ENCODE data around the gene SIGLEC14. TPM values are rescaled to one million over a fixed set of nuclear protein-coding genes. Genes with fewer than 3 reads are reported as not detected.
"Not testable (repeated sequence)": the region's sequence is repeated elsewhere in the genome, so short reads cannot be mapped to it uniquely, and the experiment has no call there.

The SIGLEC14 gene
- total RNA-seq, 4 donors from 2014 or later = 2.2 to 6.0 TPM; not detected in 2

DNA sequence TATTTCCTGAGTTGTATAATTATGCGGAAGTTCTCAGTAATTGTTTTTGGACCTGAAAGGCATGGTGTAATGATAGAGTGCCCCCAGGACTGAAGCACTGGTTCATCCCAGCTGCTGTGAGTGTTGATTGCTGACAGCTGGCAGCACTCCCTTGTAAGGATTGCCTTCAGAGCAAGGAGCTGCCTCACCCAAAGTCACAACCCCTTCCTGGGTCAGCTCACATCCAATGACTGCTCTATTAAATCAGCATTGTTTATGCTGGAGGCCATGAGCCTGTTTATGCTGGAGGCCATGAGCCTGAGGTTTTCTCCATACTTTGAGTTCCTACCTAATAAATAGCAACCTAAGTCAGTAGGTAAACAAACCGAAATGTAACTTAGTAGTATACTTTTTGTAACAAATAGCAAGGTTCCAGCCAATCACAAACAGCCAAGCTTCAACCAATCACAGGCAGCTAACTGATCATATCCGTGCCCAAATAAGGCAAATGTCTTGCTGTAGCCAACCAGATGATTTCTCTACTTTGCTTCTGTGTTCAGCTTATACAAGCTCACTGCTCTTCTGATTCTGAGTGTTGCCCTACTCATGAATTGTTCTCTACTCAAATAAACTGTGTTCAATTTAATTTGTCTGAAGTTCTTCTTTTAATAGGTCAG is 34.8 kb upstream of the SIGLEC14 start:
- WGBS, 2 donors (ENCODE audit: low coverage in 1 of 2) = 60 to 71% methylated on average over 1 to 3 of the region's 3 CpGs

DNA sequence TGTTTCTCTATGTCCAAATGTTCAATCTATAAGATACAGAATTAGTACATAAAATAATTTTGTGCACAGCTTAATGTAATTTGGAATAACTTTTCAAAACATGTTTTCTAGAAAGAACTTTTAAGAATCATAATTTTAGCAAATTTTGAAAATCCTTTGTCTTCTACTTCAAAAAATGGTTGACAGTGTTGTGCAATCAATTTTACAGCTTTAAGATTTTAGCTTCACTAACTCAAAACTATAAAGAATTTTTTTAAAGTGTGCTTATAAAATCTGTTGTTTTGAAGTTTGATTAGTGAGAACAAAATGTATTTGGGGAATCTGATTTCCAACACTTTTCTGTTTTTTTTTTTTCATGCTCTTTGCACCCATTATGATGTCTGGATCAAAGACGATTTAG is 33.8 kb upstream of the SIGLEC14 start:
- H3K4me1 ChIP-seq = no peaks in the 10 kb centered on the region
- TF ChIP-seq, protein P1, sequence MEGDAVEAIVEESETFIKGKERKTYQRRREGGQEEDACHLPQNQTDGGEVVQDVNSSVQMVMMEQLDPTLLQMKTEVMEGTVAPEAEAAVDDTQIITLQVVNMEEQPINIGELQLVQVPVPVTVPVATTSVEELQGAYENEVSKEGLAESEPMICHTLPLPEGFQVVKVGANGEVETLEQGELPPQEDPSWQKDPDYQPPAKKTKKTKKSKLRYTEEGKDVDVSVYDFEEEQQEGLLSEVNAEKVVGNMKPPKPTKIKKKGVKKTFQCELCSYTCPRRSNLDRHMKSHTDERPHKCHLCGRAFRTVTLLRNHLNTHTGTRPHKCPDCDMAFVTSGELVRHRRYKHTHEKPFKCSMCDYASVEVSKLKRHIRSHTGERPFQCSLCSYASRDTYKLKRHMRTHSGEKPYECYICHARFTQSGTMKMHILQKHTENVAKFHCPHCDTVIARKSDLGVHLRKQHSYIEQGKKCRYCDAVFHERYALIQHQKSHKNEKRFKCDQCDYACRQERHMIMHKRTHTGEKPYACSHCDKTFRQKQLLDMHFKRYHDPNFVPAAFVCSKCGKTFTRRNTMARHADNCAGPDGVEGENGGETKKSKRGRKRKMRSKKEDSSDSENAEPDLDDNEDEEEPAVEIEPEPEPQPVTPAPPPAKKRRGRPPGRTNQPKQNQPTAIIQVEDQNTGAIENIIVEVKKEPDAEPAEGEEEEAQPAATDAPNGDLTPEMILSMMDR (IDR thresholded peaks at IDR 0.05) = no peak
- no peak for TF ChIP-seq EP300 (IDR thresholded peaks at IDR 0.05; ENCODE audit: low read depth)
- no peak for TF ChIP-seq POLR2A (IDR thresholded peaks at IDR 0.05)
- TF ChIP-seq POLR2AphosphoS5 (IDR thresholded peaks at IDR 0.05) = no peak
- H3K36me3 ChIP-seq = no peaks in the 10 kb centered on the region
- 82 to 85% methylated on average over 1 of the region's 1 CpG for WGBS, 2 donors (ENCODE audit: low coverage in 1 of 2)
- H3K27ac ChIP-seq = no peak overlapping the region
- DNase-seq = no peak
- no peaks in the 10 kb centered on the region for H3K9me3 ChIP-seq
- no peak overlapping the region for H3K4me3 ChIP-seq
- intact Hi-C loops (cut with DNase I; ENCODE audit: low total_unique reads) = loop anchor here (5.0 kb wide), 1 partner anchor 1692 kb away; no protein-coding TSS in a partner anchor
- peaks cover 7% of the 10 kb centered on the region for H3K27me3 ChIP-seq
- in situ Hi-C loops (cut with MboI; ENCODE audit: low pct_ligation_motif_present in 1 of 4, low pct_unique_long_range_greater_than_20kb in 1 of 4, low sequenced_read_pairs in 3 of 4) = no loop called here

More for the DNA sequence above, 34.8 kb upstream of the SIGLEC14 start:
- DNase-seq = no peak
- Histone ChIP-seq H3K4me3 (no peak overlapping the region), H3K9me3 (no peaks in the 10 kb centered on the region), H3K27ac (no peak overlapping the region), H3K4me1 (no peaks in the 10 kb centered on the region), H3K27me3 (peaks cover 7% of the 10 kb centered on the region), H3K36me3 (no peaks in the 10 kb centered on the region)
- in situ Hi-C loops (cut with MboI; ENCODE audit: low pct_ligation_motif_present in 1 of 4, low pct_unique_long_range_greater_than_20kb in 1 of 4, low sequenced_read_pairs in 3 of 4) (no loop called here), intact Hi-C loops (cut with DNase I; ENCODE audit: low total_unique reads) (loop anchor here (5.0 kb wide), 1 partner anchor 1691 kb away; no protein-coding TSS in a partner anchor)
- no peak for TF ChIP-seq POLR2A (IDR thresholded peaks at IDR 0.05)
- no peak for TF ChIP-seq EP300 (IDR thresholded peaks at IDR 0.05; ENCODE audit: low read depth)
- TF ChIP-seq POLR2AphosphoS5 (IDR thresholded peaks at IDR 0.05) = no peak
- TF ChIP-seq, protein P1 (IDR thresholded peaks at IDR 0.05) = no peak

GRCh38 chr19:51676566-51677083 is 30.0 kb upstream of the SIGLEC14 start:
- TF ChIP-seq, protein P1 (IDR thresholded peaks at IDR 0.05) = no peak
- TF ChIP-seq EP300 (IDR thresholded peaks at IDR 0.05; ENCODE audit: low read depth) (no peak), POLR2A (IDR thresholded peaks at IDR 0.05) (no peak), POLR2AphosphoS5 (IDR thresholded peaks at IDR 0.05) (no peak)
- in situ Hi-C loops (cut with MboI; ENCODE audit: low pct_ligation_motif_present in 1 of 4, low pct_unique_long_range_greater_than_20kb in 1 of 4, low sequenced_read_pairs in 3 of 4) (no loop called here), intact Hi-C loops (cut with DNase I; ENCODE audit: low total_unique reads) (no loop called here)
- Histone ChIP-seq H3K4me1 (no peaks in the 10 kb centered on the region), H3K4me3 (no peak overlapping the region), H3K9me3 (no peaks in the 10 kb centered on the region), H3K27me3 (peaks cover 9% of the 10 kb centered on the region), H3K36me3 (no peaks in the 10 kb centered on the region), H3K27ac (no peak overlapping the region)
- WGBS, 2 donors (ENCODE audit: low coverage in 1 of 2) = 64 to 81% methylated on average over 8 to 11 of the region's 11 CpGs
- DNase-seq = no peak

DNA sequence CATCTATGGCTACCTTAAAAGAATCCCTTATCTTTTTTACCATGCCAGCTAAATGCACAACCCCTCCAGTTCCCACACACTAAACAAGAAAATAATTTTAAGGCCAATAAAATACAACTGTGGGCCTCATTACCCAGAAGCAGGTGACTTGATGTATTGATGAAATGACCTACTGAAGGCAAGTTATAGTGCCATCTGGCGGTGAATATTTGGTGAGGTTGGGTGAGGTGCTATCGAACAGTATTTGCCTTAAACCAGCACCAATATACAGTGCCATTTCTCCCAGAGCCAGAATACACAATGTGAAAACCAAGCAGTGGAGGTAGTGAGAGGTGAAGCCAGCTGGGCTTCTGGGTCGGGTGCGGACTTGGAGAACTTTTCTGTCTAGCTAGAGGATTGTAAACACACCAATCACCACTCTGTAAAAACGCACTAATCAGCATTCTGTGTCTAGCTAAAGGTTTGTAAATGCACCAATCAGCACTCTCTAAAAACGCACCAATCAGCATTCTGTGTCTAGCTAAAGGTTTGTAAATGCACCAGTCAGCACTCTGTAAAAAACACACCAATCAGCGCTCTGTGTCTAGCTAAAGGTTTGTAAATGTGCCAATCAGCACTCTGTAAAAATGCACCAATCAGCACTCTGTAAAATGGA is 29.4 kb upstream of the SIGLEC14 start:
- H3K9me3 ChIP-seq; H3K4me3 ChIP-seq; H3K27ac ChIP-seq; H3K4me1 ChIP-seq; intact Hi-C loops (cut with DNase I; ENCODE audit: low total_unique reads); H3K36me3 ChIP-seq; in situ Hi-C loops (cut with MboI; ENCODE audit: low pct_ligation_motif_present in 1 of 4, low pct_unique_long_range_greater_than_20kb in 1 of 4, low sequenced_read_pairs in 3 of 4); DNase-seq: not testable (repeated sequence)
- peaks cover 10% of the 10 kb centered on the region for H3K27me3 ChIP-seq
- TF ChIP-seq, protein P1 (IDR thresholded peaks at IDR 0.05) = peak in 4 of 5 experiments; percentile 9 to 39 (median 32)
- 59 to 90% methylated on average over 2 to 7 of the region's 7 CpGs for WGBS, 2 donors (ENCODE audit: low coverage in 1 of 2)
